Spleen (tissue), 13 donors: ENCODE results near the gene PPM1N. TPM values are rescaled to one million over a fixed set of nuclear protein-coding genes. Genes with fewer than 3 reads are reported as not detected.
A peak's percentile ranks its signal among the peaks of the same experiment; 100 is the strongest.

Experiments used
- DNase-seq: peaks from one replicate; pipeline ENCODE4 v3.0.0-alpha.2; 2020
- H3K27ac ChIP-seq, 8 donors: fragments of 200-600 bp; sonication (generic) in 7 of 8; 1 replicate in 4 of 8; 2 replicates in 4 of 8; pipeline versions ENCODE4 v1.5.0 to v1.8.0; 2016 to 2021; ENCODE audit warnings: inconsistent platforms in 4 of 8, mild to moderate bottlenecking in 4 of 8, moderate library complexity in 1 of 8
- H3K27me3 ChIP-seq, 7 donors: fragments of 200-600 bp; sonication (generic) in 6 of 7; replicated peaks in 1 of 7; 1 replicate in 4 of 7; 2 replicates in 3 of 7; pipeline versions ENCODE4 v1.5.0 to v1.8.0; 2016 to 2021; ENCODE audit warnings: inconsistent platforms in 3 of 7, mild to moderate bottlenecking in 1 of 7
- H3K36me3 ChIP-seq, 6 donors: fragments of 200-600 bp; sonication (generic) in 5 of 6; 1 replicate in 4 of 6; 2 replicates in 2 of 6; pipeline versions ENCODE4 v1.5.0 to v1.8.0; 2016 to 2021; ENCODE audit warnings: inconsistent platforms in 2 of 6
- H3K4me1 ChIP-seq, 6 donors: fragments of 200-600 bp; sonication (generic) in 5 of 6; 1 replicate in 3 of 6; 2 replicates in 3 of 6; pipeline versions ENCODE4 v1.5.0 to v1.8.0; 2016 to 2021; ENCODE audit warnings: inconsistent platforms in 3 of 6
- H3K4me3 ChIP-seq, 8 donors: fragments of 200-600 bp; sonication (generic) in 7 of 8; 1 replicate in 4 of 8; 2 replicates in 4 of 8; pipeline versions ENCODE4 v1.5.0 to v1.8.0; 2016 to 2021; ENCODE audit warnings: inconsistent platforms in 4 of 8, mild to moderate bottlenecking in 4 of 8, moderate library complexity in 2 of 8
- H3K9me3 ChIP-seq, 8 donors: fragments of 200-600 bp; sonication (generic) in 7 of 8; 1 replicate in 4 of 8; 2 replicates in 4 of 8; pipeline versions ENCODE4 v1.5.0 to v1.8.0; 2016 to 2021; ENCODE audit warnings: inconsistent platforms in 4 of 8
- POLR2A ChIP-seq, 3 donors: fragments of 450-650 bp; IDR thresholded peaks; one replicate each; pipeline ENCODE4 v1.5.1; 2017; ENCODE audit warnings: antibody characterized with exemption in 3 of 3, mild to moderate bottlenecking in 1 of 3
- POLR2AphosphoS5 ChIP-seq, 3 donors: sonication (generic); formaldehyde crosslinking; IDR thresholded peaks; one replicate each; pipeline ENCODE4 v1.5.1; 2017; ENCODE audit warnings: antibody characterized with exemption in 3 of 3
- WGBS, 5 donors: extraction: QIAGEN DNeasy Blood & Tissue Kit in 3 of 5; methylation state at CpG; one replicate each; pipeline versions ENCODE4 v1.1.5 to v1.1.7; 2013 to 2018; 5-methylcytosine and 5-hydroxymethylcytosine counted together
- intact Hi-C: fragments of 100-400 bp; cut with DNase I; formaldehyde crosslinking; loops from one replicate; pipeline ENCODE4 v1.15.0; 2023; ENCODE audit warnings: low total_unique reads
- long read RNA-seq, 2 donors: transcript quantifications; one replicate each; lab custom pipeline, GENCODE V29; 2026
- polyA plus RNA-seq, 3 donors: library from polyadenylated mRNA; stranded (reverse); fragments of 200-250 nt; gene quantifications; one replicate each; pipeline ENCODE4 v1.2.1, GENCODE V29; 2013
- total RNA-seq, 7 donors: library from RNA; depleted of rRNA in 3 of 7; stranded (reverse); fragments of >200 nt in 3 of 7; fragmentation: NEBNext Ultra II Directional in 4 of 7; extraction: Animal tissue kit (Norgen Biotek cat#: 25700) in 4 of 7; gene quantifications; one replicate each; pipeline versions ENCODE4 v1.1.0 to v1.2.1, GENCODE V29; 2016 to 2021
- TF ChIP-seq, protein P1 (sequence below), 11 experiments: fragments of 200-600 bp in 7 of 11; fragments of 450-650 bp in 4 of 11; sonication (generic) in 4 of 11; IDR thresholded peaks in 8 of 11; conservative IDR thresholded peaks in 3 of 11; 1 replicate in 7 of 11; 2 replicates in 4 of 11; pipeline versions ENCODE4 v1.4.0 to v1.8.0; 2016 to 2021; ENCODE audit warnings: antibody characterized with exemption in 11 of 11, inconsistent platforms in 4 of 11, mild to moderate bottlenecking in 1 of 11
- donor health status: healthy with polysubstance abuse.
- donor health status: DM: no; HTN: no; CAD: no; lungs with moderate emphysema.
- donor health status: DM: no; HTN: no; CAD: no.
- donor health status: Bipolar disorder and iron deficiency.
- donor health status: healthy.
- donor health status: DM: no; HTN: no; CAD: no.
- donor health status: DM: yes; HTN: yes; CAD: no.

The PPM1N gene
- 10 to 100 TPM in 2 of 7 donors, 1 to 10 TPM in 5; 6.3 to 21.4 (median 9.6) TPM for total RNA-seq
- polyA plus RNA-seq, result 10 to 100 TPM in 2 of 3 donors, 1 to 10 TPM in 1; 9.5 to 13.4 (median 10.7) TPM
- long read RNA-seq, donor 1, transcript PPM1N-201 (5 exons, 895 nt), result major isoform, 10 of 29 reads
- long read RNA-seq, donor 1, transcript PPM1N-206 (4 exons, 1,953 nt), result minor isoform, 7 of 29 reads
- long read RNA-seq, donor 1, partial matches to known transcripts, result 12 of 29 reads
- long read RNA-seq, donor 1, other reads (novel, unspliced or antisense), result 0 of 29 reads
- long read RNA-seq, donor 2, transcript PPM1N-201 (5 exons, 895 nt), result major isoform, 8 of 12 reads
- long read RNA-seq, donor 2, partial matches to known transcripts, result 0 of 12 reads
- long read RNA-seq, donor 2, other reads (novel, unspliced or antisense), result 0 of 12 reads

DNA sequence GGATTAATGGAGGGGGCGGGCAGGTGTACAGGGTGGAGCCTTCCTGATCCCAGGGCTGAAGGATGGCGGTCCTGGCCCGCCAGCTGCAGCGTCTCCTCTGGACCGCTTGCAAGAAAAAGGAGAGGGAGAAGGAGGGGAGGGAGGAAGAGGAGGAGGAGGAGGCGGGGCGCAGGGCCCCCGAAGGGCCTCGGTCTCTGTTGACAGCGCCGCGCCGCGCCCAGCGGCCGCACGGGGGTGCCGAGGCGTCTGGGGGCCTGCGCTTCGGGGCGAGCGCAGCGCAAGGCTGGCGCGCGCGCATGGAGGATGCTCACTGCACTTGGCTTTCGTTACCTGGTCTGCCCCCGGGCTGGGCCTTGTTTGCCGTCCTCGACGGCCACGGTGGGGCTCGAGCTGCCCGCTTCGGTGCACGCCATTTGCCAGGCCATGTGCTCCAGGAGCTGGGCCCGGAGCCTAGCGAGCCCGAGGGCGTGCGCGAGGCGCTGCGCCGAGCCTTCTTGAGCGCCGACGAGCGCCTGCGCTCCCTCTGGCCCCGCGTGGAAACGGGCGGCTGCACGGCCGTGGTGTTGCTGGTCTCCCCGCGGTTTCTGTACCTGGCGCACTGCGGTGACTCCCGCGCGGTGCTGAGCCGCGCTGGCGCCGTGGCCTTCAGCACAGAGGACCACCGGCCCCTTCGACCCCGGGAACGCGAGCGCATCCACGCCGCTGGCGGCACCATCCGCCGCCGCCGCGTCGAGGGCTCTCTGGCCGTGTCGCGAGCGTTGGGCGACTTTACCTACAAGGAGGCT lies at the start of gene PPM1N:
TSS of gene PPM1N (plus strand) at position 33 of the 785 bp plus-strand sequence. CDS start at position 63, 30 bp downstream.
- Histone ChIP-seq H3K9me3 (no peaks in the 10 kb centered on the region), H3K27ac (peak within 1 kb of the TSS in 6 of 8 donors; percentile 36 to 83 (median 47)), H3K4me3 (peak within 1 kb of the TSS; percentile 25 to 83 (median 53)), H3K36me3 (peaks cover 0 to 6% (median 0%) of the 10 kb centered on the region in 6 donors), H3K4me1 (peaks cover 24 to 77% (median 49%) of the 10 kb centered on the region in 6 donors), H3K27me3 (peaks cover 0 to 67% (median 38%) of the 10 kb centered on the region in 7 donors)
- WGBS, 5 donors, result 2 to 10% (median 3%) methylated on average over 54 to 89 of the region's 89 CpGs
- intact Hi-C loops, result no loop called here
- TF ChIP-seq, protein P1, sequence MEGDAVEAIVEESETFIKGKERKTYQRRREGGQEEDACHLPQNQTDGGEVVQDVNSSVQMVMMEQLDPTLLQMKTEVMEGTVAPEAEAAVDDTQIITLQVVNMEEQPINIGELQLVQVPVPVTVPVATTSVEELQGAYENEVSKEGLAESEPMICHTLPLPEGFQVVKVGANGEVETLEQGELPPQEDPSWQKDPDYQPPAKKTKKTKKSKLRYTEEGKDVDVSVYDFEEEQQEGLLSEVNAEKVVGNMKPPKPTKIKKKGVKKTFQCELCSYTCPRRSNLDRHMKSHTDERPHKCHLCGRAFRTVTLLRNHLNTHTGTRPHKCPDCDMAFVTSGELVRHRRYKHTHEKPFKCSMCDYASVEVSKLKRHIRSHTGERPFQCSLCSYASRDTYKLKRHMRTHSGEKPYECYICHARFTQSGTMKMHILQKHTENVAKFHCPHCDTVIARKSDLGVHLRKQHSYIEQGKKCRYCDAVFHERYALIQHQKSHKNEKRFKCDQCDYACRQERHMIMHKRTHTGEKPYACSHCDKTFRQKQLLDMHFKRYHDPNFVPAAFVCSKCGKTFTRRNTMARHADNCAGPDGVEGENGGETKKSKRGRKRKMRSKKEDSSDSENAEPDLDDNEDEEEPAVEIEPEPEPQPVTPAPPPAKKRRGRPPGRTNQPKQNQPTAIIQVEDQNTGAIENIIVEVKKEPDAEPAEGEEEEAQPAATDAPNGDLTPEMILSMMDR (IDR thresholded peaks at IDR 0.05 in 8 of 11, conservative IDR thresholded peaks at IDR 0.05 in 3 of 11), result peak in 9 of 11 experiments; percentile 9 to 57 (median 36)
- TF ChIP-seq POLR2A (IDR thresholded peaks at IDR 0.05), result no peak
- TF ChIP-seq POLR2AphosphoS5 (IDR thresholded peaks at IDR 0.05), result peak in 2 of 3 donors; percentile 42 to 47
- peak; percentile 92 for DNase-seq

GRCh38 chr19:45448887-45449299 lies 49.4 kb upstream of the PPM1N start:
- no peak for TF ChIP-seq POLR2AphosphoS5 (IDR thresholded peaks at IDR 0.05)
- TF ChIP-seq POLR2A (IDR thresholded peaks at IDR 0.05), result no peak
- TF ChIP-seq, protein P1 (IDR thresholded peaks at IDR 0.05 in 8 of 11, conservative IDR thresholded peaks at IDR 0.05 in 3 of 11), result no peak
- DNase-seq, result no peak
- peaks cover 25 to 66% (median 47%) of the 10 kb centered on the region in 6 donors for H3K4me1 ChIP-seq
- H3K4me3 ChIP-seq, result peak overlapping the region in 1 of 8 donors; percentile 63
- H3K27me3 ChIP-seq, result no peaks in the 10 kb centered on the region
- intact Hi-C loops, result no loop called here
- no peaks in the 10 kb centered on the region for H3K9me3 ChIP-seq
- H3K27ac ChIP-seq, result peak overlapping the region in 5 of 8 donors; percentile 66 to 88 (median 87)
- WGBS, 5 donors, result 63 to 78% (median 72%) methylated on average over 7 of the region's 7 CpGs
- no peaks in the 10 kb centered on the region for H3K36me3 ChIP-seq

DNA sequence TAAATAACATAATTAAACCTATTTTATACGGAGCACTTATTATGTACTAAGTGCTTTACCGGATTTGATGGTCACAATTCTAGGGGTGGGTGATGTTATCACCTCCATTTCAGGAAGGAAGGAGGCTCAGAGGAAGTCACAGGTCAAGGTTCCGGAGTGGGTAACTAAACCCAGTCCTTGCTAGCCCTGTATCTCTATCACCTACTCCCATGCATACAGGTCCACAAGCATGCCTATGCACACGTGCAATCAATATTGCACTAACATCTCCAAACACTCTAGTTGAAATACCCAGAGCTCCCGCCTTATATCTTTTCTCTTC lies 48.3 kb upstream of the PPM1N start:
- DNase-seq, result no peak
- H3K36me3 ChIP-seq, result no peaks in the 10 kb centered on the region
- no peaks in the 10 kb centered on the region for H3K9me3 ChIP-seq
- 6 to 16% (median 10%) methylated on average over 5 of the region's 5 CpGs for WGBS, 5 donors
- H3K4me3 ChIP-seq, result peak overlapping the region; percentile 49 to 84 (median 62)
- H3K27ac ChIP-seq, result peak overlapping the region; percentile 51 to 88 (median 75)
- peaks cover 19 to 66% (median 42%) of the 10 kb centered on the region in 6 donors for H3K4me1 ChIP-seq
- intact Hi-C loops, result no loop called here
- H3K27me3 ChIP-seq, result no peaks in the 10 kb centered on the region
- TF ChIP-seq POLR2AphosphoS5 (IDR thresholded peaks at IDR 0.05), result peak in 1 of 3 donors; percentile 44
- no peak for TF ChIP-seq POLR2A (IDR thresholded peaks at IDR 0.05)
- TF ChIP-seq, protein P1 (IDR thresholded peaks at IDR 0.05 in 8 of 11, conservative IDR thresholded peaks at IDR 0.05 in 3 of 11), result no peak
